Measurements from ENCODE around the gene SNIP1. TPM values are rescaled to one million over a fixed set of nuclear protein-coding genes. Genes with fewer than 3 reads are reported as not detected.

SNIP1 gene
- polyA plus RNA-seq, 1 donor from 2014 or later = 9.5 TPM

GRCh38 chr1:37498872-37499617, 55.0 kb downstream of the SNIP1 start:
- Histone ChIP-seq H3F3A (ENCODE audit: insufficient read depth, low read length, poor library complexity, severe bottlenecking) (no peaks in the 10 kb centered on the region), H3K9me3 (ENCODE audit: low read length) (no peaks in the 10 kb centered on the region), H3K36me3 (ENCODE audit: insufficient read depth, low read length) (no peaks in the 10 kb centered on the region), H4K20me1 (ENCODE audit: insufficient read depth) (no peaks in the 10 kb centered on the region), H3K4me3 (ENCODE audit: low read length) (no peak overlapping the region), H3K27ac (ENCODE audit: low read length) (no peak overlapping the region), H3K9me2 (ENCODE audit: insufficient read depth, low read length) (no peaks in the 10 kb centered on the region), H3K9ac (ENCODE audit: low read length) (no peak overlapping the region), H3K27me3 (ENCODE audit: insufficient read depth, low read depth, low read length) (no peaks in the 10 kb centered on the region), H3K79me2 (replicated peaks; ENCODE audit: insufficient read depth, low read length) (no peaks in the 10 kb centered on the region), H3K4me2 (ENCODE audit: low read length) (no peak overlapping the region), H2AFZ (ENCODE audit: low read depth, low read length) (no peak overlapping the region)
- TF ChIP-seq CTCF (IDR thresholded peaks at IDR 0.05; ENCODE audit: poor library complexity, severe bottlenecking) = no peak
- TF ChIP-seq, protein P1, sequence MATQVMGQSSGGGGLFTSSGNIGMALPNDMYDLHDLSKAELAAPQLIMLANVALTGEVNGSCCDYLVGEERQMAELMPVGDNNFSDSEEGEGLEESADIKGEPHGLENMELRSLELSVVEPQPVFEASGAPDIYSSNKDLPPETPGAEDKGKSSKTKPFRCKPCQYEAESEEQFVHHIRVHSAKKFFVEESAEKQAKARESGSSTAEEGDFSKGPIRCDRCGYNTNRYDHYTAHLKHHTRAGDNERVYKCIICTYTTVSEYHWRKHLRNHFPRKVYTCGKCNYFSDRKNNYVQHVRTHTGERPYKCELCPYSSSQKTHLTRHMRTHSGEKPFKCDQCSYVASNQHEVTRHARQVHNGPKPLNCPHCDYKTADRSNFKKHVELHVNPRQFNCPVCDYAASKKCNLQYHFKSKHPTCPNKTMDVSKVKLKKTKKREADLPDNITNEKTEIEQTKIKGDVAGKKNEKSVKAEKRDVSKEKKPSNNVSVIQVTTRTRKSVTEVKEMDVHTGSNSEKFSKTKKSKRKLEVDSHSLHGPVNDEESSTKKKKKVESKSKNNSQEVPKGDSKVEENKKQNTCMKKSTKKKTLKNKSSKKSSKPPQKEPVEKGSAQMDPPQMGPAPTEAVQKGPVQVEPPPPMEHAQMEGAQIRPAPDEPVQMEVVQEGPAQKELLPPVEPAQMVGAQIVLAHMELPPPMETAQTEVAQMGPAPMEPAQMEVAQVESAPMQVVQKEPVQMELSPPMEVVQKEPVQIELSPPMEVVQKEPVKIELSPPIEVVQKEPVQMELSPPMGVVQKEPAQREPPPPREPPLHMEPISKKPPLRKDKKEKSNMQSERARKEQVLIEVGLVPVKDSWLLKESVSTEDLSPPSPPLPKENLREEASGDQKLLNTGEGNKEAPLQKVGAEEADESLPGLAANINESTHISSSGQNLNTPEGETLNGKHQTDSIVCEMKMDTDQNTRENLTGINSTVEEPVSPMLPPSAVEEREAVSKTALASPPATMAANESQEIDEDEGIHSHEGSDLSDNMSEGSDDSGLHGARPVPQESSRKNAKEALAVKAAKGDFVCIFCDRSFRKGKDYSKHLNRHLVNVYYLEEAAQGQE (IDR thresholded peaks at IDR 0.05; ENCODE audit: borderline replicate concordance) = no peak
- TF ChIP-seq TAF1 (IDR thresholded peaks at IDR 0.05; ENCODE audit: low read depth) = no peak
- no peak for TF ChIP-seq EZH2 (IDR thresholded peaks at IDR 0.05; ENCODE audit: borderline replicate concordance, insufficient read depth, low read length, poor library complexity, severe bottlenecking)
- TF ChIP-seq SMC3 (conservative IDR thresholded peaks at IDR 0.05; ENCODE audit: poor library complexity) = no peak
- TF ChIP-seq RAD21 (conservative IDR thresholded peaks at IDR 0.05) = no peak
- no peak for TF ChIP-seq MXI1 (conservative IDR thresholded peaks at IDR 0.05; ENCODE audit: poor library complexity, severe bottlenecking)
- TF ChIP-seq POLR2AphosphoS5 (IDR thresholded peaks at IDR 0.05) = no peak
- TF ChIP-seq EP300 (conservative IDR thresholded peaks at IDR 0.05; ENCODE audit: poor library complexity, severe bottlenecking) = no peak

DNA sequence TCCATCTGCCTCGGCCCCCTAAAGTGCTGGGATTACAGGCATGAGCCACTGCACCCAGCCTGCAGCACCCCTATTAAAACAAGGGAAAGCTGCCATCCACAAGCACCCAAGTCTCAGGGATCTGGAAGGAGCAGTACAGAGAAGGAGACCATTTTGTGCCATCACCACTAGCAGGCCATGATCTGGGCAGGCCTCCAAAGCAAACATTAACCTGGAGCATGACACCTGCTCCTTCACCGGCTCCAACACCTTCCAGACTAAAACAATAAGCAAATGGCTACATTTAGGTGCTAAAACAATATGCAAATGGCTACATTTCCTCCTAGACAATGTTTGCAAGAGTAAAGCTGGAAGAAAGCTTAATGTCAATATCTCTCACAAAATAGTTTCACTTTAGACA, 56.3 kb downstream of the SNIP1 start:
- H3K79me2 ChIP-seq (replicated peaks; ENCODE audit: insufficient read depth, low read length) = no peaks in the 10 kb centered on the region
- H3K36me3 ChIP-seq (ENCODE audit: insufficient read depth, low read length) = no peaks in the 10 kb centered on the region
- H3K27ac ChIP-seq (ENCODE audit: low read length) = no peak overlapping the region
- no peak overlapping the region for H3K9ac ChIP-seq (ENCODE audit: low read length)
- no peaks in the 10 kb centered on the region for H3K9me3 ChIP-seq (ENCODE audit: low read length)
- H3F3A ChIP-seq (ENCODE audit: insufficient read depth, low read length, poor library complexity, severe bottlenecking) = no peaks in the 10 kb centered on the region
- no peak overlapping the region for H3K4me3 ChIP-seq (ENCODE audit: low read length)
- H2AFZ ChIP-seq (ENCODE audit: low read depth, low read length) = no peak overlapping the region
- H3K27me3 ChIP-seq (ENCODE audit: insufficient read depth, low read depth, low read length) = no peaks in the 10 kb centered on the region
- no peaks in the 10 kb centered on the region for H3K9me2 ChIP-seq (ENCODE audit: insufficient read depth, low read length)
- H3K4me2 ChIP-seq (ENCODE audit: low read length) = no peak overlapping the region
- no peak for TF ChIP-seq TAF1 (IDR thresholded peaks at IDR 0.05; ENCODE audit: low read depth)
- no peak for TF ChIP-seq POLR2AphosphoS5 (IDR thresholded peaks at IDR 0.05)
- TF ChIP-seq SMC3 (conservative IDR thresholded peaks at IDR 0.05; ENCODE audit: poor library complexity) = no peak
- TF ChIP-seq CTCF (IDR thresholded peaks at IDR 0.05; ENCODE audit: poor library complexity, severe bottlenecking) = no peak
- no peak for TF ChIP-seq RAD21 (conservative IDR thresholded peaks at IDR 0.05)
- TF ChIP-seq, protein P1 (IDR thresholded peaks at IDR 0.05; ENCODE audit: borderline replicate concordance) = no peak
- TF ChIP-seq EP300 (conservative IDR thresholded peaks at IDR 0.05; ENCODE audit: poor library complexity, severe bottlenecking) = no peak
- no peak for TF ChIP-seq EZH2 (IDR thresholded peaks at IDR 0.05; ENCODE audit: borderline replicate concordance, insufficient read depth, low read length, poor library complexity, severe bottlenecking)
- no peak for TF ChIP-seq MXI1 (conservative IDR thresholded peaks at IDR 0.05; ENCODE audit: poor library complexity, severe bottlenecking)
- H4K20me1 ChIP-seq (ENCODE audit: insufficient read depth) = no peaks in the 10 kb centered on the region

All from neural cell (in vitro differentiated cells).